Suprapubic skin (tissue), 4 donors: ENCODE results near the gene TENM3.

Source experiments
- CTCF ChIP-seq, 2 donors: fragments of 200-600 bp in 1 of 2; fragments of 450-650 bp in 1 of 2; sonication (generic) in 1 of 2; IDR thresholded peaks; one replicate each; pipeline ENCODE4 v1.5.1; 2016 to 2019; ENCODE audit warnings: antibody characterized with exemption in 2 of 2, mild to moderate bottlenecking in 1 of 2, moderate library complexity in 1 of 2
- POLR2A ChIP-seq, 2 donors: fragments of 450-650 bp; IDR thresholded peaks; one replicate each; pipeline ENCODE4 v1.6.1; 2017; ENCODE audit warnings: antibody characterized with exemption in 2 of 2, mild to moderate bottlenecking in 2 of 2, moderate library complexity in 2 of 2
- POLR2AphosphoS5 ChIP-seq, 3 donors: sonication (generic); formaldehyde crosslinking; IDR thresholded peaks; one replicate each; pipeline ENCODE4 v1.6.1; 2017; ENCODE audit warnings: antibody characterized with exemption in 3 of 3

DNA sequence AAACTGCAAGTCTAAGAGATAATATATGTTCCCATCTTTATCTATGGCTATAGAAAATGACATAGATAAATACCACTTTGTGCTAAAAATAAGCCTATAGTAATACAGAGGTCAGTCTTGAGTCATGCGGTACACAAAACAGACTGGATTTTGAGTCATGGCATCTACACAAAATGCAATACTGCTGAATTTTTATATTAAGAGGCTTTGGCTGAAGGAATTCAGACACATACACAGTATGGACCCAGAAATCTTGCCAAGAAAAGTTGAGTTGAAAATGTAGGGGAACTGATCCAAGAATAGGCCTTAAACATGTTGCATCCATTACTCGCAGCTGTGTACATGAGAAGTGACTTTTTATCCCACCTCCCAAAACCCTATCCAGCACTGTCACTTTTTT, 184.4 kb downstream of the TENM3 start:
- TF ChIP-seq CTCF (IDR thresholded peaks at IDR 0.05) (no peak), POLR2AphosphoS5 (IDR thresholded peaks at IDR 0.05) (no peak), POLR2A (IDR thresholded peaks at IDR 0.05) (no peak)
